NCI-H1436 treated with DMSO at 0.1 percent for 48 hours (cell line): ENCODE measurements around the gene SUPT6H.

Experiments used
- DNase-seq: peaks from one replicate; lab custom pipeline; 2025; lab: John Stamatoyannopoulos, UW

The SUPT6H gene

DNA sequence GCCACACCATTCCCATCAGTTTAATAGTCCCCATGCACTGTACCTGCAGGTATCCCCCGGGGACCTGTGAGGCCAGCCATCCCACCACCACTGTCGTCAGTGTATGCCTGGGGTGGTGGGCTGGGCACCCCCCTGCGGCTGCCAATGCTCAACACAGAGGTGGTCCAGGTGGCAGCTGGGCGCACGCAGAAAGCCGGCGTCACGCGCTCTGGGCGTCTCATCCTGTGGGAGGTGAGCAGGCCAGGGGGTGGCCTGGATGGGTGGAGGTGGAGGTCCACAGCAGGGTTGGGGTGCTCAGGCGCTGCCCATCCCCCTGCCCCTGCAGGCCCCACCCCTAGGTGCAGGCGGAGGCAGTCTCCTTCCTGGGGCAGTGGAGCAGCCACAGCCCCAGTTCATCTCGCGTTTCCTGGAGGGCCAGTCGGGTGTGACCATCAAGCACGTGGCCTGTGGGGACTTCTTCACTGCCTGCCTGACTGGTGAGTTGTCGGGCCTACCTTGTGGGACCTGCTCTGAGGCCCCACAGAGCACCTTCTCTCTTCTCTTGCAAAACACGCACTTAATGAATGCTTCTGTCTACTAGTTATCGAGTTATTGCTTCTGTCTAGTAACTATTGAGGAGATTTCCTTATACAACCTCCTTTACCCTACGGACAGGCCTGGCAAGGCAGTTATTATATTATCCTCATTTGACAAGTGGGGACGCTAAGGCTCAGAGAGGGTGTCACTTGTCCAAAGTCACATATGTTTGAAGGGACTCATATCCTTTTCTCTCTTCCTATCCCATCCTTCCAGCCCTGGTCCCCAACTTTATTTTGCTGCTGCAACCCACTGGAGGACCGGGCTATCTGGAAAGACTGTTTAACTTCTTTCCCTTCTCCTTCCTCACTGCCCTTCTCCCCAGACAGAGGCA is 76.0 kb downstream of the SUPT6H start:
- DNase-seq, result no peak

DNA sequence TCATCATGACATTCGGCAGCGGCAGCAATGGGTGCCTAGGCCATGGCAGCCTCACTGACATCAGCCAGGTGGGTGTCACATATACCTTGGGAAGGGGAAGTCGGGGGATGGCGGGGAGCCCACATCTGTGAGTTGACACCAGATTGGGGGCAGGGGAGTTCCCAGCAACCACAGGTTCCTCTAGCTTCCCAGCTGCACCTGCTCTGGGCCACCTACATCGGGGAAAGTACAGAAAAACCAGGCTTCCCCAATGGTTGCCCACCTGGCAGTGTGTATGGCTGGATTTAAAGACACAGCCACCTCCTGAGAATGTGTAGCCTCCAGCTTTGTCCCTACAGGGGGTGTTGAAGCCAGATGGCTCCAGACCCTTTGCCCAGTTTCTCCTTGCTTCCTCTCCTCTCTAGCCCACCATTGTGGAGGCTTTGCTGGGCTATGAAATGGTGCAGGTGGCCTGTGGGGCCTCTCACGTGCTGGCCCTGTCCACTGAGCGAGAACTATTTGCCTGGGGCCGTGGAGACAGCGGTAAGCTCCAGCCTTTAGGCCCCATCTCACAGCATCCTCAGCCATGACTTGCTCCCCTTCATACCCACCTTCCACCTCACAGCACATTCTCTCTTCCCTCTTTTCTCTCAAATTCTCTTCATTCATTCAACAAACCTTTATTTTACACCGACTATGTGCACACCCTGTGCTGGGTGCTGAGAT is 76.8 kb downstream of the SUPT6H start:
- no peak for DNase-seq

DNA sequence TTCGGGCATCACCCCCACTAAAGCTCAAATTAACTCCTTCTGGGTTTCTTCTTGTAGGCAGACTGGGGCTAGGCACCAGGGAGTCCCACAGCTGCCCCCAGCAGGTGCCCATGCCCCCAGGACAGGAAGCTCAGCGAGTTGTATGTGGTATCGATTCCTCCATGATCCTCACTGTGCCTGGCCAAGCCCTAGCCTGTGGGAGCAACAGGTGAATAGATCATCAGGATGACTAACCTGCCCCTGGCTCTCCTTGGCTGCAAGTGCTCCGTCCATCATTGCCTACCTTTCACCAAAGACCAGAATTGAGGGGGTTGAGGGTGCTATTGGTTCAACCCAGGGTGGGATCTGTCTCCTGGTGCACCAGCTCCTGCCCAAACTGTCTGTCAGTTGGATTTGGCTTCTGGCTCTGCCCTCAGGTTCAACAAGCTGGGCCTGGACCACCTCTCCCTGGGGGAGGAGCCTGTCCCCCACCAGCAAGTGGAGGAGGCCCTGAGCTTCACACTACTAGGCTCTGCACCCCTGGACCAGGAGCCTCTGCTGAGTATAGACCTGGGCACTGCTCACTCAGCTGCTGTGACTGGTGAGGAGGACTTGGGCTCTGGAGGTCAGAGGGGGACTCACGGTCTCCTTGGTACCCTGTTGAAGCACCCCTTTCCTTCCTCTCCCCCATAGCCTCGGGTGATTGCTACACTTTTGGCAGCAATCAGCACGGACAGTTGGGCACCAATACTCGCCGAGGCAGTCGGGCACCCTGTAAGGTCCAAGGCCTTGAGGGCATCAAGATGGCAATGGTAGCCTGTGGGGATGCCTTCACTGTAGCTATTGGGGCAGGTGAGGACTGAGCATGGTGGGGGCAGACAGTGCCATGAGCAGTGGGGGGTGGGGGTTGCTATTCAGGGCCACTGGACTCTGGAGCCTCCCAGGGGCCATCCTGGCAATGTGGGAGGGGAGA is 78.7 kb downstream of the SUPT6H start:
- no peak for DNase-seq

DNA sequence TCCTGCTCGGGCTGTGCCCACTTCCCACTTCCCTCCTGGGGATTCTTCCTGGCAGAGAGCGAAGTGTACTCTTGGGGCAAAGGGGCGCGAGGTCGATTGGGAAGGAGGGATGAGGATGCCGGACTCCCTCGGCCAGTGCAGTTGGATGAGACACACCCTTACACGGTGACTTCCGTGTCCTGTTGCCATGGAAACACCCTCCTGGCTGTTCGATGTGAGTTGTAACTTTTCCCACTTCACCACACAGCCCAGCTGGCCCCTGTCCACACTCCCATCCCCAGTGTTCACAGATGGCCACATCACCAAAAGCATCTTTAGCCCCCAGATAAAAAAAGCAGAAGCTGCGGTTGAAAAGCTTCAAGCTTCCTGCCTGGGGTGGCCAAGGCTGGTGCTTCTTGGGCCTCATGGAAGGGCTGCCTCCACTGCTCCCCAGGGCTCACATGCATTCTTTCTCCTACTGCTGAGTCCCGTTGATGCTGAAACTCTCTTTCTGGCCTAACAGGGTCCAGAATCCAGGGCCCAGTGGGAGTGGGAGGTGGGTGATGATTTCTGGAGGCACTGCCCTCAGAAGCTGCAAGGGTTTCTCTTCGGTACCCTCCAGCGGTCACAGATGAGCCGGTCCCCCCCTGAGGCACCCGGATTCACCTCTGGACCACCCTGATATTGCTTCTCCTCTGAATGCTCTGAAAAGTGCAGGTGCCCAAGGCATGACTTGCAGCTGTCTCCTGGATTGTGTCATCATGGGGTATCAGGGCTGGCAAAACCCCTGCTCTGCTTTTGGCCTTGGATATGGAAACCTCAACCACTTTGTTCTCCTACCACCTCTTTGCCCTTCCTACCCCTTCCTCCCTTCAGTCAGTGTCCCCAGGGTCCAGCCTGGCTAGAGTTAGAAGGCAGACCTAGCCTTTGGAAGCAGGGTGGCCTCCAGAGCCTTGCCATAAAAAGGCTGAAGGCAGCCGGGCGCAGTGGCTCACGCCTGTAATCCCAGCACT is 79.6 kb downstream of the SUPT6H start:
- DNase-seq, result no peak

DNA sequence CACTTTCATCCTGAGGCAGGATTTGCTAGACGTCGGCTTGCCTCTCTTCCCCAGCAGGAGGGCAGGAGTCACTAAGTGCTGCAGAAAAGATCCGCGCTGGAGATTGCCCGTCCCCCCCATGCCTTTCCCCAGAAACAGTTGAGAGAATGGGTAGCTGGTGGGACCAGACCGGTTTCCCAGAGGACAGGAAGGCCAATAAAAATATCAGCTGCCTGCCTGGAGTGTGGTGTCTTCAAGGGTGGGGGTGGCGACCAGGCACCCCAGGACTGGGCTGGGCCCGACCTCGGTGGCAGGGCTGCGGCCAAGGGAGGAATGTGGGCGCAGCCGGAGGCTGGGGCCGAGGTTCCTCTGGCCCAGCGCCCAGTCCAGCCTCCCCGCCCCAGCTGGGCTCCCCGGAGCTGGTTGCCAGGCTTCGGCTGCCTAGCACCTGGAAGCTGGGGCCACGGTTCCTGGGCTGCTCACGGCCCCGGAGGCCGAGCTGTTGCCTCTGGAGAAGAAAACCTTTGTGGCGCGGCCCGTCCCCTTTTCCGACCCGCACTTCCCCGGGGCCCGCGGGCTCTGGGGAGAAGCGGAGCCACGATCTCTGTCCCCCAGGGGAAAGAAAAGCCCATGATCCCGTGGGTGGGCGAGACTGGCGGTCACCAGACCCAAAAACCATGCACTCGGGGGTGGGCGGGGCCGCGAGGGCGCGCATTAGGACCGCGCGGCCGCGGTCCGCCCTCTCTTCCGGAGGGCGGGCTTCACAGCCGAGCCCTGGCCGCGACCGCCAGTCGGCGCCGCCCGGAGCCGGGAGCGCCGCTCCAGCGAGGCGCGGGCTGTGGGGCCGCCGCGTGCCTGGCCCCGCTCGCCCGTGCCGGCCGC is 81.5 kb downstream of the SUPT6H start, which contains the start of gene TRAF4:
TRAF4 (plus strand) TSS at position 769 of the 861 bp plus-strand sequence. CDS start 102 bp downstream, outside the sequence.
- peak; percentile 74 for DNase-seq

DNA sequence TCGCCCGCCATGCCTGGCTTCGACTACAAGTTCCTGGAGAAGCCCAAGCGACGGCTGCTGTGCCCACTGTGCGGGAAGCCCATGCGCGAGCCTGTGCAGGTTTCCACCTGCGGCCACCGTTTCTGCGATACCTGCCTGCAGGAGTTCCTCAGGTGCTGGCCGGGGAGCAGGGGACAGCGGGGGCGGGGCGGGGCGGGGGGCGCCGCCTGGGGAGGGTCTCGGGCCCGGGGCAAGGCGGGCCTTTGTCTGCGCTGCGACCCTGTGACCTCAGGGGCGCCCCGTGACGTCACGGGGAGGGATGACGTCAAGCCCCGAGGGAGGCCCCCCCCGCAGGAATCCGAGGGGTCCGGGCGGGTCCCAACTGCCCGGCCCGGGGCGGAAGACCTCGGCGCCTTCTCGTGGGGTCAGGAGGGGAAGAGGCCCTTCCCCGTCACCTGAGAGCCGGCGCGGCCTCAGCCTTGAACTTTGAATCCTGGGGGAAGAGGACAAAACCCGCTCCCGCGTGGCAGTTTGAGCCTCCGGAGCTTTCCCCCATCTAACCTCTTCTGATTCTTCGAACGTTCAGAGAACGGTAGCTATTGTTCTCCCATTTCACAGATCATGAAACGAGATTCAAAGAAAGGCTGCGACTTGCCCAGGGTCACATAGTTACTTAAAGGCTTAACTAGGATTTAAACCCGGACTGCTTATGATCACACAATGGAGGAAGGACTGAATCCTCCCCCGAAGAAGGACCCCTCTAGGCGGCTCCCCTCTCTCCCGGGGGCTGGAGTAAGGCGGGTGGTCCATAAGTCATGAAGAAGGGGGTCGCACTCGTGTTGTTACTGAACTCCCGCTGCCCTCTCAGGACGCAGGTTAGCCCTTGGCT is 82.3 kb downstream of the SUPT6H start:
- no peak for DNase-seq

DNA sequence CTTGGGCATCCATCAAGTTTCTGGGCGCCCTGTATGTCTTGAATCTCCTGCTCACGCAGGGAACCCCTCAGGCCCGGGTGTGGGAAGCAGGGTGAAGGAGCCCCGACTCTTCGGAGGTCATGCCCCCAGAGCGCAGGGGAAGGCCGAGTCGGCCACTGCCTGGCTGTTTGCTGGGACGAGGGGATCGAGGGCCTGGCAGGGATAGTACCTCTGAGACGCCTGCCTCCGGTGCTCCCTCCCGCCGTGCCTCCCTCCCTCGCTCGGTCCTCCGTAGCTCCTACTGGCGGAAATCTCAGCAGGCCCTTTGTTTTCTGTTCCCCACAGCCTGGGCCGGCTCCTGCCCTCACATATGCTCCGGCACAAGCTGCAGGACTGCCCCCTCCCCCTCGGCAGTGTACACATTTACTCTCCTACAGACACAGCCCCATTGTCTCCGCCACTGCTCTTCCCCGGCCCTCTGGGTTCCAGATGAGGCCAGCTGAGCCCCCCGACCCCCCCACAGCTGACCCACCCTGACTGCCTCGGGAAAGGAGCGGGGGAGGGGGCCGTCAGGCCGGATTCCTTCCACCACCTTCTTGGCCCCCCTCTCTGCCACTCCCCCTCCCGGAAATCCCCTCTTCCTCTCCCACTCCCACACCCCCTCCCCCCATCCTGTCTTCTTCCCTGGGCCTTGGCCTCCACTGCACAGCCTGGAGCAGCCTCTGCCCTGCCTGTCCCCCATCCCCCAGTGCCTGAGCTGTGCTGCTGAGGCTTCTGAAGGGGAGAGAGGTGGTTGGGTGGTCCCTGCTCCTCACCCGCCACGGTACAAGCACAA is 83.2 kb downstream of the SUPT6H start:
- DNase-seq, result no peak

DNA sequence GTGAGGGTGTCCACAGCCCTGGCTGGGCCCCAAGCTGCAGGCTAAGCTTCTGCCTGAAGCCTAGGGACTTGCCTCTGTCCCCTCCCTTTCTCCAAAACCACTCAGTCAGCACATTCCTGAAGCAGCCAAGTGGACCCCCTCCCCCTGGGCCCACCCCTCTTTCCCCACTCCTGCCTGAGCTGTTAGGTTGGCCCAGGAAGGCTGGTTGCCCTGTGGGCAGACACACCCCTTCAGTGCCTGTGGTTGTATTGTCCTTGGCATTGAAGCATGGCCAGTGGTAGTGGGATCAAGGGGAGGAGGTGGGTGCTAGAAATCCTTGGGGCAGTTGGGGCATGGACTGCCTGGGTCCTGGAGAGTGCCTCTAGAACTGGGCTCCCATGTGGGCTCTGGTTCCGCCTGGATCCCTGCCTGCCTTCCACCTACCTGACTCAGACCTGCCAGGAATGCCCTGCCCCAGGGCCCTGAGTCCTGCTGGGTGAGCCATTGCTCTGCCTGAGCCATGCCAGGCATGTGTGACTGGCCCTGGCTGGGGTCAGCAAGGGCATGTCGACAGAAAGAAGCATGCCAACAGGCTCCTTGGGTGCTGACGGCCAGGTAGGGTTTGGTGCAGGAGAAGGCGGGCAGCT is 83.9 kb downstream of the SUPT6H start:
- no peak for DNase-seq

DNA sequence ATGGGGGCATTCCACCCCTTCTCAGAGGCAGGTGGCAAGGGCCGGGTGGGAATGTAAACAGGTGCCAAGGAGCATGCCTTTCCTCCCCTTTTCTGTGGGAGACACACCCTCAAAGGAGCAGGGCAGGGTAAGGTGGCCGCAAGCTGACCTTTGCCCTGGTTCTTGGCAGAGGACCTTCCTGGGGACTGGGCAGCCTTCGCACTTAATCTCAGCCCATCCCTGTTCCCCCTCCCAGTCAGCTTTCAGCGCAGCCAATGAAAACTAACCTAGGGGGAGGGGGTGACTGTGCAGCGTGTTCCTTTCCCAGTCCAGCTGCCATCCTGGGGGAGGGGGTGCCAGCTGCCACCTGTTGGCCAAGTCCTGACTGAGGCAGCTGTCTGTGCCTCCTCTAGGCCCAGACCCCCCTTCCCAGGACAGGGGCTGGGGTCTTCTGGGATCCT is 84.6 kb downstream of the SUPT6H start:
- no peak for DNase-seq

DNA sequence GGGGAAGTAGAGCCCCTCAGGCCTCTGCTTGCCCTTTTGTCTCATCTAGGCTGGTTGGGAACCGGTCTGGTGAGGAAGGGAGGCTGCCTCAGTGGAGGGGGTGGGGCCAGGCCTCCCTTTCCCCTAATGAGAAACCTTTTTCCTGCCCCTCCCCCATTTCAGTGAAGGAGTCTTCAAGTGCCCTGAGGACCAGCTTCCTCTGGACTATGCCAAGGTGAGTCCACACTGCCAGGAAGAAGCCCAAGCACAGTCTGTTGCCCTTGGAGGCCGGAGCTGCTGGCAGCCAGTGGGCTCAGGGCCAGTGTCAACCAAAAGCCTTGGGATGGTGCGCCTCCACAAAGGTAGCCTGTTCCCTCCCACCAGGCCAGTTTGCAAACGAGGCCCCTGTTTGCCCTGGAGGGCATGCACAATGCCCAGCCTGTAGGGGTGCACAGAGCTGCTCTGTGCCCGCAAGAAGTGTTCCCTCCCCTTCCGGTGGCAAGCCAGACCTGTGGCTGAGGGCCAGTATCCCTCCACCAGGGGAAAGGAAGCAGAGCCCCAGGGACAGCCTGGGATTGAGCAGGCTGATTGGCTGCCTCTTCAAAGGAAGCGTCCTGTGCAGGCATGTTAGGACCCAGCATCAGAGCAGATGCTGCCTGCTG is 85.2 kb downstream of the SUPT6H start:
- no peak for DNase-seq

DNA sequence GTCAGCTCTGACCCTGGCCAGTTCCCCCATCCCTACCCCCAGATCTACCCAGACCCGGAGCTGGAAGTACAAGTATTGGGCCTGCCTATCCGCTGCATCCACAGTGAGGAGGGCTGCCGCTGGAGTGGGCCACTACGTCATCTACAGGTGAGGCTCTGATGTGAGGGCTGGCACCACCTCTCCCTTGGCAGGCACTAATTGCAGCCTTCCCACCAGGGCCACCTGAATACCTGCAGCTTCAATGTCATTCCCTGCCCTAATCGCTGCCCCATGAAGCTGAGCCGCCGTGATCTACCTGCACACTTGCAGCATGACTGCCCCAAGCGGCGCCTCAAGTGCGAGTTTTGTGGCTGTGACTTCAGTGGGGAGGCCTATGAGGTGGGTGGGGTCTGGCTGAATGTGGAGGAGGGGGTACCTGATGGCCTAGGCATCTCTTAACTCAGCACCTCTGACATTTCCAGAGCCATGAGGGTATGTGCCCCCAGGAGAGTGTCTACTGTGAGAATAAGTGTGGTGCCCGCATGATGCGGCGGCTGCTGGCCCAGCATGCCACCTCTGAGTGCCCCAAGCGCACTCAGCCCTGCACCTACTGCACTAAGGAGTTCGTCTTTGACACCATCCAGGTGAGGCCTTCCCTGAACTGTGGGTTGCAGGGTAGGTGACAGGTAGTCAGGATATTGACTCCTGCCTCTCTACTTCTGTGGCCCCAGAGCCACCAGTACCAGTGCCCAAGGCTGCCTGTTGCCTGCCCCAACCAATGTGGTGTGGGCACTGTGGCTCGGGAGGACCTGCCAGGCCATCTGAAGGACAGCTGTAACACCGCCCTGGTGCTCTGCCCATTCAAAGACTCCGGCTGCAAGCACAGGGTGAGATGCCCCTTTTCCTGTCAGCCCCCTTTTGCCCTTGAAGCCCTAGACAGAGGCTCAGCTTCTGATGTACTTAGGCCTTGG is 86.1 kb downstream of the SUPT6H start:
- DNase-seq, result no peak

DNA sequence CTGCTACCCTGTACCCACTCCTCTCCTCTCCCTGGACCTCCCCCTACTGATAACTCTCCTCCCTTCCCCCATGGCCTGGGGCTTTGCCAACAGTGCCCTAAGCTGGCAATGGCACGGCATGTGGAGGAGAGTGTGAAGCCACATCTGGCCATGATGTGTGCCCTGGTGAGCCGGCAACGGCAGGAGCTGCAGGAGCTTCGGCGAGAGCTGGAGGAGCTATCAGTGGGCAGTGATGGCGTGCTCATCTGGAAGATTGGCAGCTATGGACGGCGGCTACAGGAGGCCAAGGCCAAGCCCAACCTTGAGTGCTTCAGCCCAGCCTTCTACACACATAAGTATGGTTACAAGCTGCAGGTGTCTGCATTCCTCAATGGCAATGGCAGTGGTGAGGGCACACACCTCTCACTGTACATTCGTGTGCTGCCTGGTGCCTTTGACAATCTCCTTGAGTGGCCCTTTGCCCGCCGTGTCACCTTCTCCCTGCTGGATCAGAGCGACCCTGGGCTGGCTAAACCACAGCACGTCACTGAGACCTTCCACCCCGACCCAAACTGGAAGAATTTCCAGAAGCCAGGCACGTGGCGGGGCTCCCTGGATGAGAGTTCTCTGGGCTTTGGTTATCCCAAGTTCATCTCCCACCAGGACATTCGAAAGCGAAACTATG is 87.0 kb downstream of the SUPT6H start:
- no peak for DNase-seq

DNA sequence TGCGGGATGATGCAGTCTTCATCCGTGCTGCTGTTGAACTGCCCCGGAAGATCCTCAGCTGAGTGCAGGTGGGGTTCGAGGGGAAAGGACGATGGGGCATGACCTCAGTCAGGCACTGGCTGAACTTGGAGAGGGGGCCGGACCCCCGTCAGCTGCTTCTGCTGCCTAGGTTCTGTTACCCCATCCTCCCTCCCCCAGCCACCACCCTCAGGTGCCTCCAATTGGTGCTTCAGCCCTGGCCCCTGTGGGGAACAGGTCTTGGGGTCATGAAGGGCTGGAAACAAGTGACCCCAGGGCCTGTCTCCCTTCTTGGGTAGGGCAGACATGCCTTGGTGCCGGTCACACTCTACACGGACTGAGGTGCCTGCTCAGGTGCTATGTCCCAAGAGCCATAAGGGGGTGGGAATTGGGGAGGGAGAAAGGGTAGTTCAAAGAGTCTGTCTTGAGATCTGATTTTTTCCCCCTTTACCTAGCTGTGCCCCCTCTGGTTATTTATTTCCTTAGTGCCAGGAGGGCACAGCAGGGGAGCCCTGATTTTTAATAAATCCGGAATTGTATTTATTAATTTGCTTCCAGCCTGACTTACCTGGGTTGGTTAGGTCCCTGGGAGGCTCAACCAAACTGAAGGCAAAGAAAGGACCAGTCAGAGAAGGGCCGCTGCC is 87.6 kb downstream of the SUPT6H start:
- no peak for DNase-seq

DNA sequence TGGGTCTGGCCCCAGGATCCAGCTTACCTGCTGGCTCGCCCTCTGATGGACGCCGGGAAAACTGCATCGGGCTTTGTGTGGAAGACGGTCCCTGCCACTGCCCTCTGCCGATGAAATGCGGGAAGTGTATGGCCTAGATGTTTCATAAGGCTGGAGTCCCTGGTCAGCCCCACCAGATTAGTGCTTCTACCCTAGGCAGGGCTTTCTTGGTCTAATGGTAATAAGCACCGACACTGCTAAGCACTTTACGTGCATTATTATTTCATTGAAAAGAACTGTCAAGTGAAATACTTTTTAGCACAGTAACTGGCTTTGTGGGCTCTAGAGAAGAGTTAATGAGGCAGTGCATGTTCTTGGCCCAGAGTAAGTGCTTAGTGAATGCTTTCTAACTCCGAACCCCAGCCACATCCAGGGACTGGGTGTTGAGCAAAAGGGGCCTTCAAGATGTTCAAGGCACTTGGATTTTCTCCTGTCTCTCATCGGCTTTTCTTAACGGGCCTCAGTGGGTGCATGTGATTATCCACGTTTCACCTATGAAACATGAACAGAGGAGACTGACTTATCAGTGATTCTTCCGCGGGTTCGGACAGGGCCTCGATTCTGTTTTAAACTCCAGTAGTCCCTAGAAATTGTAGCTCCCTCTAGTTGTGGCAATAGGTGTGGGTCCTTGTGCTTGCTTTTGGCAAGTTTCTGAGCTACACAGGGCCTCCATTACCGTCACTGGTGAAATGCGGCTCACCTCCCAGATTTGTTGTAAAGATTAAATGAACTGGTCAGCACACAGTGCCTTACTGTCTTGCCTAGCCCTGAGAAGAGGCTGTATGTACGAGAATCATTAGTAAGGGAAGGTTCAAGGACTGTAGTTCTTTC is 88.4 kb downstream of the SUPT6H start:
- DNase-seq, result peak; percentile 82
